Measurements from ENCODE around the gene IPO4.

IPO4 gene

GRCh38 chr14:24146453-24146977, 42.1 kb downstream of the IPO4 start, which contains the start of gene PSME2:
PSME2 (minus strand) TSS chr14:24146610; CDS start chr14:24146581, 29 bp downstream.
- no peak for FAIRE-seq

GRCh38 chr14:24145690-24146452, 42.7 kb downstream of the IPO4 start:
- no peak for FAIRE-seq

GRCh38 chr14:24145219-24145618, 43.4 kb downstream of the IPO4 start:
- FAIRE-seq: no peak

DNA sequence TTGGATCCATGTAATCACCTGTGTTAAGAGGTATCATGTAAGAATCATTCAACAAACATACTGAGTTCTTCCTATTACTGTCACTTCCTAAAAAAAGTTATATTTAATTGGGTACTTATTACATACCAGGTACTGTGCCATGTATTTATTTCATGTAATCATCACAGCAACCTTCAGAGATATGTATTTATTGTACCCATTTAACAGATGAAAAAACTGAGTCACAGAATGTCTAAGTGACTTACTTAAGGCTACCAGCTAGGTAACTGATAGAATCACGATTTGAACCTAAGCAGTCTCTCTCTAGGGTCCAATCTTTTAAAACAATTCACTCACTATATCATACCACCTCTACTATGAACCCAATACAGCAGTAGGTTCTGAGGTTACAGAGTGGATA, 44.2 kb downstream of the IPO4 start:
- no peak for FAIRE-seq

DNA sequence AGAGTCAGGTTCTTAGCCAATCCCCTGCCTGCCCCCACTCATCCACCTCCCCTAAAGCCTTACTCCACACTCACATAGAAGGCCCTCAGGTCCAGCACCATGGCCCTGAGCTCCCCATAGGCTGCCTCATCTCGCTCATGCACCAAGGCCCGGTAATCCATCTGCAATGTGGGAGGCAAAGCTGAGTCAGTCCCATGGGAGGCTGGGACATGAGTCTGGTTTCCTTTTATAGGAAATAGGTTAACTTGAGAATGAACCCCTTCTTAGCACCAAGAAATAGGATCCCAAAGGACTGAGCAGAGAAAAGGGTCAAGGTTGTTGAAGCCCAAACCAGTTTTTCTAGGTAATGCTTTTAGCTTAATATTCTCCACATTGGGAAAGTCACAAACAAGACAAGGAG, 45.1 kb downstream of the IPO4 start:
- no peak for FAIRE-seq

DNA sequence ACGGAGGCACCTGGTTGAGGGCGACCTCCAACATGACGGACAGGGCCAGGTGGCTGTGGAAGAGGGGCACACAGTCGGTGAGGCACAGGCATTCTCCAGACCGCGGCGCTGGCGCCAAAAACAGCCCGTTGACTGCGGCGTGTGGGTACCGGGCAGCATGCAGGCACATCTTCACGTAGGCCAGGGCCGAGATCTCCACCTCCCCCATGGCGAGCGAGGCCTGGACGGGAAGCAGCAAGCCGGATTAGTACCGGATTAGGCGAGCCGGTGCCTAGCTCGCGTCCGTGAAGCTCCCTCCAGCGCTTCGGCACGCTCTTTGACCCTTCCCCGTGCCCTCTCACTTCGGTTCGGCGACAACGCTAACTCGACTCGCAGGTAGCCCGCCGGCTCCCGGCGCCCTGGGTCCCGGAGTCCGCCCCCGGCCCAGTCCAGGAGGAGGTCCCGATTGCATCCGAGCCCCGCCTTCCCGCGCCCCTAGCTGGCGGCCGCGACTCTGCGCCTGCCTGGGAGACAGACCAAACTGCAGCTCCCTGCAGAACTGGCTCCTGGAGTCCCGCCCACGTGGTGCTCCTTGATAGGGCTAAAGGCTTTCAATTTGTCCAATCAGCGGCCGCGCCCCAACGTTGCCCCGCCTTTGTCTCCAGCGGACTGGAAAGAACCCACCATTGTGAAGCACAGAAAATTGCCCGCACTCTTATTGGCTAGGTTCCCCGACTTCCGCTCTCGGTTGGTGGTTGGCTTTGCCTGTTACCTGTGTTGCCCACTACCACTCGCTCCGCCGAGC, 47.3 kb downstream of the IPO4 start, which contains the start of gene EMC9:
Gene EMC9 (minus strand): TSS at position 495 of the 784 bp plus-strand sequence. CDS start 287 bp downstream, at position 208.
- peak; percentile 76 for FAIRE-seq

- FAIRE-seq: no peak
Measured at GRCh38 chr14:24139272-24139934, 49.2 kb downstream of the IPO4 start.

DNA sequence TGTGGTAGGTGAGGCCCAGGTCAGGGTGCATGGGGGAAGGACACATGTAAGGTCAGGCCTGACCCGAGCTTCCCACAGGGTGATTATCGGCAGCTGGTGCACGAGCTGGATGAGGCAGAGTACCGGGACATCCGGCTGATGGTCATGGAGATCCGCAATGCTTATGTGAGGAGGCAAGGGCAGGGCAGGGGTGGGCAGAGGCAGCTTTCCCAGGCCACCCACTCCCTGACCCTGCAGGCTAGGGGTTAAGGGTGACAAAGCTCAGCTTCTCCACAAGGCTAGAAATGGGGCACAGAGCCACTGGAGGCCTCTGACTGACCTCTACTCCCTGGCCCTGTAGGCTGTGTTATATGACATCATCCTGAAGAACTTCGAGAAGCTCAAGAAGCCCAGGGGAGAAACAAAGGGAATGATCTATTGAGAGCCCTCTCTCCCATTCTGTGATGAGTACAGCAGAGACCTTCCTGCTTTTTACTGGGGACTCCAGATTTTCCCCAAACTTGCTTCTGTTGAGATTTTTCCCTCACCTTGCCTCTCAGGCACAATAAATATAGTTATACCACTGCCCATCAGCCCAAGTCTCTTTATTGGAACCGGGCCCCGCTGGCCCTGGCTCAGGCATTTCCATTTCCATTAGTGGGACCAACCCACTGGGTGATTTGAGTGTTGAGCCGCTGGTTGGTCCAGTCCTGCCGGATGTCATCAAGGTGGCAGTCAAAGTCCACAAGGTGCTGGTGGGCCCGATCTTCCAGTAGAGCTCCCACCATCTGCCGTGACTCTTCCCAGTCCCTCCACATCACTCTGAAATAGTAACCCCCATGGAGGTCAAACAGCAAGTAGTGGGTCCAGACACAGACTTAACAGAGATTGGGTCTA, 50.0 kb downstream of the IPO4 start:
- no peak for FAIRE-seq

- FAIRE-seq: no peak
Measured at GRCh38 chr14:24137529-24138395, 50.9 kb downstream of the IPO4 start.

GRCh38 chr14:24136684-24137528, 51.7 kb downstream of the IPO4 start:
- FAIRE-seq: no peak

DNA sequence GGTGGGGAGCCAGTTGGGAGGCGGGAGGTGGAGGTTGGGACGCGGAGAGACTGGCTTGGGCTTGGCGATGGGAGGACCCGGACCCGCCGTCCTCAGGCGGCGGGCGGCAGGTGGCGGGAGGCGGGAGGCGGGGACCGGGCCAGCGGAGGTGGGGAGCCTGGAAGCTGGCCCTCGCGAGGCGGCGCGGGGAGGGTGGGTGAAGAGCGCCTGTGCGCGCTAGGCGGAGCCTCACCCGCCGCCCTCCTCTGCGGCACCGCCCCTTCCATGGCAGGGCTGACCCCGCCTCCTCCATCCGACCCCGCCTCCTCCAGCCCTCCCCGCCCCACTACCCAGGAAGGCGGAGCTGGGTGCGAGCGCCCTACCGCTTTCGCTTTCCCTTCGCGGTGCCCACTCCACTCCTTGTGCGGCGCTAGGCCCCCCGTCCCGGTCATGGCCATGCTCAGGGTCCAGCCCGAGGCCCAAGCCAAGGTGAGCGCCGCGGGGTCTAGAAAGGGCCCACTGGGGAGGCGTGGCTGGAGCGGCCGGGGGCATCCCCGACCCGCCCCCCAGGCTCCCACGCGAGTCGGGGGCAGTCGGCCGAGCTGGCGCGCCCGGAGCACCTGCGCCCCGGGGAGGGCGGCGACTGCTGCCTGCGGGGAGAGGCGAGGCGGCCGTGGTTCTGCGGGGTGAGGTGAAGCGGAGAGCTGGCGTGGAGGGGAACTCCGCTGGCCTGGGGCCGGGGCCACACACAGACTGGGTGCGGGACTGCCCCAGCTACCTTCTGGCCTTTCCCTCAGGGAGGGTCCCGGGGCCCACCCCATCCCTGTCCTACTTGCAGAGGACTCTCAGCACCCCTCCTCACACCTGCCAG, 52.6 kb downstream of the IPO4 start, which contains the start of gene PSME1:
Gene PSME1 (plus strand): TSS at position 361 of the 850 bp plus-strand sequence. CDS start 69 bp downstream, at position 430.
- no peak for FAIRE-seq

DNA sequence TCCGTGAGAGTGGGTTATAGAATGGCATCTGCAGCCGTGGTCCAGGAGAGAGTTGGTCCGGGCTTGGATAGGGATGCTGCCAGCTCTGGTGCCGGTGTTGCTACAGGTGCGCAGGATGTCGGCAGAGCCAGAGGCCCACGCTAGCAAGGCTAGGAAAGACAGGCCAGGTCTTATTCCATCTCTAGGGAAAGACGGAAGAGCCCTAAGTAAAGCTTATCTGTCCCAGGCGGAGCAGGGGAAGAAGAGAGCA, 53.1 kb downstream of the IPO4 start:
- FAIRE-seq: no peak

GRCh38 chr14:24133735-24134134, 54.9 kb downstream of the IPO4 start:
- no peak for FAIRE-seq

DNA sequence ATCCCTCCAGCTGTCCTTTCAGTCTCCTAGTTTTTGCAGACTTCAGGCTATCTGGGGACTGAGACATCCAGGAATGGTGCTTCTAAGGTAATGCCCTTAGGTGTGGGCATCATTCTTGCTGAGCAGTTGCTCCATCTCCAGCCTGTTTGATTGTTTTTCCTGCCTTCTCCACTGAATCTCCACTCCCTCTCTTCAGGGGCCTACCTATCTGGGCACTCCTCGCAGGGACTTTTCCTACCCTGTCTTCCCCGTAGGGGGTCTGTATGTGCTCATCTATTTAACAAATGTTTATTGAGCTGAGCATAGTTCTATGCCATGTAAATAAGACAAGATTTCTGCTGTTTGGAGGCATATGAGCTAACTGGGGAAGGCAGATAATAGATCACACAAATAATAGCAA, 55.6 kb downstream of the IPO4 start:
- FAIRE-seq: no peak

DNA sequence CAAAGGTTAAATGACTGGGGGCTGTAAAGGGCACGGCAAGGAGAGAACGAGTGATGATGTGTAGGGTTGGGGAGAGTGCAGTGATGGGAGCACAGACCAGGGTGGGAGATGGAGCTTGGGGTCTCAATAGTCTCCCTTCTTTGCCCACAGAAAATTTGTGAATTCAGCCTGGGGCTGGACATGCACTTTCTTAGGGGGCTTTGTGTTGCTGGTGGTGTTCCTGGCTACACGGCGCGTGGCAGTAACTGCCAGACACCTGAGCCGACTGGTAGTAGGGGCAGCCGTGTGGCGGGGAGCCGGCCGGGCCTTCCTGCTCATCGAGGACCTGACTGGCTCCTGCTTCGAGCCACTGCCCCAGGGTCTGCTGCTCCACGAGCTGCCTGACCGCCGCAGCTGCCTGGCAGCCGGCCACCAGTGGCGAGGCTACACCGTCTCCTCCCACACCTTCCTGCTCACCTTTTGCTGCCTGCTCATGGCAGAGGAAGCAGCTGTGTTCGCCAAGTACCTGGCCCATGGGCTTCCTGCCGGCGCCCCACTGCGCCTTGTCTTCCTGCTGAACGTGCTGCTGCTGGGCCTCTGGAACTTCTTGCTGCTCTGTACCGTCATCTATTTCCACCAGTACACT, 56.4 kb downstream of the IPO4 start:
- no peak for FAIRE-seq

GRCh38 chr14:24131549-24131966, 57.1 kb downstream of the IPO4 start:
- FAIRE-seq: no peak

DNA sequence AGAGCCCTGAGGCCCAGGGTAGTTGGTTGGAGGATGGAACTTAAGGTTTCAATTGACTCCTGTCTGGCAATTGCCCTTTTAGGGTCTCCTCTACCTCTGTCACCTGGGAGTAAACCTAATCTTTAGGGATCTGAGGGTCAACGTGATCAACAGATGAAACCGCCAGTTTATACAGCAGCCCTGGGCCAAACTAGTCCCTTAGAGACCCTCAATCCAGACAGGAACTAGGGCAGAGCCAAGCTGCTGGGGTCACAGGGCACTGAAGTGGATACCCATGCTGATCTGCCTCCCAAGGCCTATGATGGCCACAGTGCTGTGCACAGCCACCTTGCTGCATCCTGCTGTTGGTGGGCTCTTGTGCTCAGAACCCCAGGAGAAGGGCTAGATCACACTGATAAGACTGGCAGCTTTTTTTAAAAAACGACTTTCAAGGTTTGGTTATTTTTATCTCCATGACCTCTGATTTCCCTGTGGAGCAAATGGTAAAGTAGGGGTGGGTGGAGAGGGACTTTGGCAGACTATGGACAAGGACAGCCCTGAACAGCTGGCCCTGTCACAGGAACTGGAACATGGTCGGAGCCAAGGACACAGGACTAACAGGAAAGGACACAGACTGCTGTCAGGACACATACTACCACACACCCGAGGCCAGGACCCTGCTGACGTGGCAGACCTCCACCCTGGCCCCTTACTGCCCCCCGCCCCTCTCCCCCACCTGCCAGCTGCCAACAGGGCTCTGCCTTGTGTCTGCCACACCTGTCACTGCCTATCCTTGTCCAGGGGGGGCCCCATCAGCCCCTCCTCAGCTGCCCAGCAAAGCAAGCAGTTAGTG, 57.7 kb downstream of the IPO4 start:
- no peak for FAIRE-seq

DNA sequence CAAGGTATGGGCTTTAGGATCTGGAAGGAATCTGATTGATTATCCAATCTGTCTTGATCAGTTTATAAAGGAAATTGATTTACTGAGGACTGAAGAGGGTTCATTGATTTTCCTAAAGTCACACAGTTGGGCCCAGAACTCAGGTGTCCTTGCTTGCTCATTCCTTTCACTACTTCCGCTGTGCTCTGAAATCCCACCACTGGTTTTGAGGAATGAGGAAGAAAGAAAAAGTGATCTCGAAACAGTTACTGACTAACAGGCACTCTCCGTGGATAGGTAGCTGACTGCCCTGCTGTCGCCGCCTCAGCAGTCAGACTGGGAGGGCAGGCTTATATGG, 58.3 kb downstream of the IPO4 start, which contains the start of gene FITM1:
Gene FITM1 (plus strand): TSS at position 280 of the 337 bp plus-strand sequence. CDS start 905 bp downstream, outside the sequence.
- no peak for FAIRE-seq
